Thyroid gland (tissue), 4 donors: Measurements from ENCODE around the gene PPM1M.

ENCODE experiments used
- CTCF ChIP-seq, 6 experiments: fragments of 200-600 bp in 3 of 6; fragments of 450-650 bp in 3 of 6; sonication (generic) in 3 of 6; IDR thresholded peaks; one replicate each; pipeline ENCODE4 v1.5.1; 2016 to 2019; ENCODE audit warnings: antibody characterized with exemption in 6 of 6, mild to moderate bottlenecking in 2 of 6, inconsistent platforms in 1 of 6, moderate library complexity in 1 of 6
- POLR2A ChIP-seq, 2 donors: fragments of 450-650 bp; IDR thresholded peaks; one replicate each; pipeline ENCODE4 v1.6.1; 2017; ENCODE audit warnings: antibody characterized with exemption in 2 of 2, mild to moderate bottlenecking in 2 of 2, moderate library complexity in 1 of 2

GRCh38 chr3:52278510-52279069 is 33.0 kb downstream of the PPM1M start, which contains the start of gene WDR82:
- peak in 5 of 6 experiments; percentile 17 to 47 (median 33) for TF ChIP-seq CTCF (IDR thresholded peaks at IDR 0.05)
- peak; percentile 29 to 94 for TF ChIP-seq POLR2A (IDR thresholded peaks at IDR 0.05)
